ENCODE results near the gene BRD1. TPM values are rescaled to one million over a fixed set of nuclear protein-coding genes. Genes with fewer than 3 reads are reported as not detected.

Gene BRD1
- total and polyA plus RNA-seq, 9 of the 15 experiments (the other 6 are each of a cell fraction or from before 2014, with no cell fraction given) = 0.42 to 17.6 (median 5.5) TPM

GRCh38 chr22:49807780-49808708, 19.6 kb downstream of the BRD1 start (continued):
- no peak for TF ChIP-seq CHD7 (IDR thresholded peaks at IDR 0.05; ENCODE audit: low read depth, low read length)
- TF ChIP-seq ZNF449 (CRISPR knock-in tag; IDR thresholded peaks at IDR 0.05) = no peak
- TF ChIP-seq CREB3 (tag; conservative IDR thresholded peaks at IDR 0.05; ENCODE audit: low read depth) = 0 out of 2 replicates have a peak, but pooled peaks have one; percentile 32
- TF ChIP-seq BCL6 (CRISPR knock-in tag; IDR thresholded peaks at IDR 0.05) = no peak
- TF ChIP-seq FOSL1 (tag; conservative IDR thresholded peaks at IDR 0.05) = peak; percentile 35; the same call in 1 of the 2 replicates
- no peak for TF ChIP-seq ZNF444 (CRISPR knock-in tag; IDR thresholded peaks at IDR 0.05)
- peak; percentile 44; the same call in 1 of the 2 replicates for TF ChIP-seq CBFA2T2 (conservative IDR thresholded peaks at IDR 0.05)
- TF ChIP-seq MAX (CRISPR knock-in tag; IDR thresholded peaks at IDR 0.05) = peak; percentile 74
- no peak for TF ChIP-seq RBM14 (IDR thresholded peaks at IDR 0.05; ENCODE audit: borderline replicate concordance, insufficient read depth, low read depth, low read length)
- 0 out of 2 replicates have a peak, but pooled peaks have one; percentile 5 for TF ChIP-seq ZNF384 (IDR thresholded peaks at IDR 0.05; ENCODE audit: low read depth, low read length)
- TF ChIP-seq POLR2B (IDR thresholded peaks at IDR 0.05; ENCODE audit: low read depth, partially characterized antibody) = no peak
- no peak for TF ChIP-seq HDAC6 (IDR thresholded peaks at IDR 0.05; ENCODE audit: low read depth, low read length)

Measured in K562 (cell line).